Measurements from ENCODE around the gene RPP21. TPM values are rescaled to one million over a fixed set of nuclear protein-coding genes. Genes with fewer than 3 reads are reported as not detected.

The RPP21 gene
- total RNA-seq = 100 to 1,000 TPM in 2 of 4 donors, 10 to 100 TPM in 2; 73.3 to 177 (median 108) TPM

DNA sequence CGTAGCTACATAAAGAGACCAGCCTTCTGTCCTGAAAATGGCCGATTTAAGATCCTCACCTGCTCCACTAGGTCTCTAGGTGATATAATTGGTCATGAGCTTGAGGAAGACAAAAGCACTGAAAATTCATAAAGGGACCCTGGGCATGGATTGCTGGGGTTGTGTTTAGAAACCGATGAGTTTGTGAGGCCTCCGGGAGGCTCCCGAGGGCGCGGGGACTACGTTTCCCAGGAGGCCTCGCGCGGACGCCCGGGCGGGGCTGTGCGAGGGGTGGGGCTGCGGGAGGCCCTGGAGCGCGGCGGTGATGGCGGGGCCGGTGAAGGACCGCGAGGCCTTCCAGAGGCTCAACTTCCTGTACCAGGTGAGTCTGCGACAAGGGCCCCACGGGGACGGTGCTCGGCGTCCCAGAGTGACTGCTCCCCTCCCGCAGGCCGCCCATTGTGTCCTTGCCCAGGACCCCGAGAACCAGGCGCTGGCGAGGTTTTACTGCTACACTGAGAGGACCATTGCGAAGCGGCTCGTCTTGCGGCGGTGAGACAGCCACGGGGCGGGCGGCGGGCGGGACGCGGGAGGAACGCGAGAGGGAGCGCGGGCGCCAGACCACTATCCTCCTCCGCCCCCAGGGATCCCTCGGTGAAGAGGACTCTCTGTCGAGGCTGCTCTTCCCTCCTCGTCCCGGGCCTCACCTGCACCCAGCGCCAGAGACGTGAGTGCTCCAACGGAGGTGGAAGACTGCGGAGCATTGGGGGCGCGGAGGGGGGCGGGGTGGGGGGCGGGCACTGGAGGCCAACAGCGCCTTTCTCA, at the start of gene RPP21:
RPP21 (plus strand) TSS at position 289 of the 804 bp plus-strand sequence; CDS start at position 305, 16 bp downstream.
- peak; percentile 77 to 96 for DNase-seq (ENCODE audit: low spot score in 2 of 2)
- WGBS, 2 donors = 3 to 4% methylated on average over 38 to 56 of the region's 64 CpGs
- intact Hi-C loops (cut with DNase I; ENCODE audit: low total_unique reads) = no loop called here
- H3K4me3 ChIP-seq (ENCODE audit: low read depth, poor library complexity, severe bottlenecking) = peak within 1 kb of the TSS; percentile 69
- no peak for TF ChIP-seq POLR2A (IDR thresholded peaks at IDR 0.05)
- TF ChIP-seq, protein P1, sequence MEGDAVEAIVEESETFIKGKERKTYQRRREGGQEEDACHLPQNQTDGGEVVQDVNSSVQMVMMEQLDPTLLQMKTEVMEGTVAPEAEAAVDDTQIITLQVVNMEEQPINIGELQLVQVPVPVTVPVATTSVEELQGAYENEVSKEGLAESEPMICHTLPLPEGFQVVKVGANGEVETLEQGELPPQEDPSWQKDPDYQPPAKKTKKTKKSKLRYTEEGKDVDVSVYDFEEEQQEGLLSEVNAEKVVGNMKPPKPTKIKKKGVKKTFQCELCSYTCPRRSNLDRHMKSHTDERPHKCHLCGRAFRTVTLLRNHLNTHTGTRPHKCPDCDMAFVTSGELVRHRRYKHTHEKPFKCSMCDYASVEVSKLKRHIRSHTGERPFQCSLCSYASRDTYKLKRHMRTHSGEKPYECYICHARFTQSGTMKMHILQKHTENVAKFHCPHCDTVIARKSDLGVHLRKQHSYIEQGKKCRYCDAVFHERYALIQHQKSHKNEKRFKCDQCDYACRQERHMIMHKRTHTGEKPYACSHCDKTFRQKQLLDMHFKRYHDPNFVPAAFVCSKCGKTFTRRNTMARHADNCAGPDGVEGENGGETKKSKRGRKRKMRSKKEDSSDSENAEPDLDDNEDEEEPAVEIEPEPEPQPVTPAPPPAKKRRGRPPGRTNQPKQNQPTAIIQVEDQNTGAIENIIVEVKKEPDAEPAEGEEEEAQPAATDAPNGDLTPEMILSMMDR (IDR thresholded peaks at IDR 0.05) = no peak

DNA sequence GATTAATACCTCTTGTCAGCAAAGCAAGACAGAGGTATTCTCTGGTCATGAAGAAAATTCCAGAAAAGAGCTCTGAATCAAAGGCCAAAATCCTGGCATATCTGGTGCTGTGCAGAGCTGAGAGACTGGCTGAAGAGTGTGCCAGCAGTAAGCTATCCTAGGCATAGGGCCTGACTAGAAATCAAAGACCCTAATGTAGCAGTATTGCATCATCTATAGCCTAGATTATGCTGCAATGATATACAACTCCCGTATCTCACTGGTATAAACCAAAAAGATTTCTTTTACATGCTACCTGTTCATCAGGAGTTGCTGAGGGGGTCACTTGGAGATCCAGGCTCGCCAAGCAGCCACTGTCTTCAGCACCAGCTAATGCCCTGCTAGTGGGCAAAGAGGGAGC, 49.1 kb upstream of the RPP21 start:
- WGBS, 2 donors = 84 to 96% methylated on average over 2 of the region's 2 CpGs
- intact Hi-C loops (cut with DNase I; ENCODE audit: low total_unique reads) = no loop called here
- DNase-seq (ENCODE audit: low spot score in 2 of 2) = no peak
- H3K4me3 ChIP-seq (ENCODE audit: low read depth, poor library complexity, severe bottlenecking) = no peak overlapping the region
- TF ChIP-seq POLR2A (IDR thresholded peaks at IDR 0.05) = no peak
- TF ChIP-seq, protein P1 (IDR thresholded peaks at IDR 0.05) = no peak

DNA sequence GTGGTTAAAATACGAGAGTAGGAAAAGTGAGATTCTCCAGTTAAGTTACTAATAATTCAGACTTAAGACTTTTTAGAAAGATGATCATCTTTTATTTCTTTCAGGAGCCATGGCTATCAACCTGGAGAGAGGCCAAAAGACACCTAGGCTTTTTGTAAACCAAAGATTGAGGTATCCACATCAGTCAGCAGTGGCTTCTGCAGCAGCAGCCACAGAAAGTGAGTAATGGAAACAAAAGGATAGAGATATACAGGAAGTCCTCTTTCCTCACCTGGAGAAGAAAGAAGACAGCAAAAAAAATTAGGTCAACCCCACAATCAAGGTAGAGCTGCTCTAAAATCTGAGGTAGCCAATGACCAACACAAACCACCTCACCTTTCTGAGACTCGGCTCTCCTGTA, 41.0 kb upstream of the RPP21 start:
- 100% methylated on average over 2 of the region's 2 CpGs for WGBS, 2 donors
- TF ChIP-seq, protein P1 (IDR thresholded peaks at IDR 0.05) = no peak
- TF ChIP-seq POLR2A (IDR thresholded peaks at IDR 0.05) = no peak

DNA sequence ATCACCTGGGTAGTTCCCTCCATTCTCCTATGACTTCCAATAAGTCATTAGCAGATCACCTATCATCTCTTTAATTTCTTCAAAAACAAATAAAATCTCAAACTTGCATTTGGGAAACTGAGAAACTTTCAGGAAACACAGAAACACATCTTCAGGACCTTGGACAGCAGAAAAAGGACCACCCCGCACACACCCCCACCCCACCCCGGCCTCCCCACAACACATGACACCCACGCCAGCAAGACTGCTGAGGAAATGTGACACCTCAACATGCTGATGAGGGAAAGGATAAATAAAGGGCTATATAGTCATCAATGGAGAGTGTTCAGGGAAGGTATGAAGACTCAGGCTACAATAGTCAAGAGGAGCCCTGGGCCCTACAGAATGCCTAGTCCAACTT, 33.9 kb upstream of the RPP21 start:
- TF ChIP-seq, protein P1 (IDR thresholded peaks at IDR 0.05) = no peak
- no peak for TF ChIP-seq POLR2A (IDR thresholded peaks at IDR 0.05)
- no peak overlapping the region for H3K4me3 ChIP-seq (ENCODE audit: low read depth, poor library complexity, severe bottlenecking)
- no peak for DNase-seq (ENCODE audit: low spot score in 2 of 2)
- intact Hi-C loops (cut with DNase I; ENCODE audit: low total_unique reads) = no loop called here
- 77 to 86% methylated on average over 3 of the region's 3 CpGs for WGBS, 2 donors

More for the DNA sequence above, 41.0 kb upstream of the RPP21 start:
- intact Hi-C loops (cut with DNase I; ENCODE audit: low total_unique reads) = no loop called here
- no peak for DNase-seq (ENCODE audit: low spot score in 2 of 2)
- no peak overlapping the region for H3K4me3 ChIP-seq (ENCODE audit: low read depth, poor library complexity, severe bottlenecking)

DNA sequence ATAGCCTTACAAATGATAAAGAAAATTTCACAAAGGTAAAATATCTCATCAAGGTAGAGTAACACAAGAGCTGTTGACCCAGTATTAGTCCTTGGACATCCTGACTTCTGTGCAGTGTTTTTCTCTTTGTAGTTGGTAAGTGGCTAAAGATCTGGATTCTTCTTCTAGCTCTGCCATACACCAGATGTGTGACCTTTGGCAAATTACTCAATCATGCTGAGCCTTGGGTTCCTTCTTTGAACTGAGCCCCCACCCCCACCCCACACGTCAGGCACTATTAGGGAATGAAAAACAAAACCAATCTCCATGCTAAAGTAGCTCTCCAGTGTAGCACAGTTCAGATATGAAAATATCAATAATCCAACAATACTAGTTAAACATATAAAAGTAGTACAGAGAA, 33.3 kb upstream of the RPP21 start:
- WGBS, 2 donors = 85% methylated on average over 1 of the region's 1 CpG
- DNase-seq (ENCODE audit: low spot score in 2 of 2) = no peak
- intact Hi-C loops (cut with DNase I; ENCODE audit: low total_unique reads) = no loop called here
- no peak for TF ChIP-seq POLR2A (IDR thresholded peaks at IDR 0.05)
- TF ChIP-seq, protein P1 (IDR thresholded peaks at IDR 0.05) = no peak
- H3K4me3 ChIP-seq (ENCODE audit: low read depth, poor library complexity, severe bottlenecking) = no peak overlapping the region

All from lower leg skin (tissue), 4 donors.